Right renal pelvis (tissue), 4 donors: ENCODE data around the gene GAPDHS. TPM values are rescaled to one million over a fixed set of nuclear protein-coding genes. Genes with fewer than 3 reads are reported as not detected.

Experiments
- DNase-seq, 4 donors: peaks; one replicate each; pipeline ENCODE4 v3.0.0-alpha.2; 2013; ENCODE audit warnings: low read depth in 4 of 4, low spot score in 3 of 4, missing footprints in 1 of 4
- polyA plus RNA-seq, 4 donors: library from polyadenylated mRNA; unstranded; fragments of 120-200 nt; gene quantifications; one replicate each; pipeline ENCODE4 v1.2.1, GENCODE V29; 2013; ENCODE audit not compliant: insufficient read length in 4 of 4

Gene GAPDHS
- polyA plus RNA-seq, 4 donors, result not detected

GRCh38 chr19:35577918-35578317 is 44.7 kb downstream of the GAPDHS start:
- no peak for DNase-seq

DNA sequence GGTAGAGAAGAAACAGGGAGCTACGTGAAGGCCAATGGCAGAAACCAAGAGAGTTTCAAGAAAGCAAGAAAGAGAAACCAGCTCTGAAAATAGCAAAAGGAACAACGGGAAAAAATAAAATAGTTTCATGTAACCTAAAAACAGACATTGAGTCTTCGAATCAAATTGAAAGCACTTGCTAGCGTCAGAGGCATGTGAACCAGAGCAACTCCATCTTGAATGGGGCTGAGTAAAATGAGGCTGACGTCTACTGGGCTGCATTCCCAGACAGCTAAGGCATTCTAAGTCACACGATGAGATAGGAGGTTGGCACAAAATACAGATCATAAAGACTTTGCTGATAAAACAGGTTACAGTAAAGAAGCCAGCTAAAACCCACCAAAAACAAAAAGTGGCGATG is 45.5 kb downstream of the GAPDHS start:
- DNase-seq, result no peak

DNA sequence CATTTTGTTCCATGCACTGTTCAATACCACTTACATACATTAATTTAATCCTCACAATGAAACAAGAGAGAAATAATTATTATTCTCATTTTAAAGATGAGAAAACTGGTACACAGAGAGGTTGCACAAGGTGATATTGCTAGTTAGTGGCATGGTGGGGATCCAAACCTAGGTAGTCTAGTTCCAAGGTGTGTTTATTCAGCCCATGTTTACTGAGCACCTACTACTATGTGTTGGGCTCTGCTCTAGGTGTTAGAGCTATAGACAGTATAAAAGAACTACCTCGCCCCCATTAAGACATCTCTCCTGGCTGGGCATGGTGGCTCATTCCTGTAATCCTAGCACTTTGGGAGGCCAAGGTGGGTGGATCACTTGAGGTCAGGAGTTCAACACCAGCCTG is 49.5 kb downstream of the GAPDHS start:
- no peak for DNase-seq

DNA sequence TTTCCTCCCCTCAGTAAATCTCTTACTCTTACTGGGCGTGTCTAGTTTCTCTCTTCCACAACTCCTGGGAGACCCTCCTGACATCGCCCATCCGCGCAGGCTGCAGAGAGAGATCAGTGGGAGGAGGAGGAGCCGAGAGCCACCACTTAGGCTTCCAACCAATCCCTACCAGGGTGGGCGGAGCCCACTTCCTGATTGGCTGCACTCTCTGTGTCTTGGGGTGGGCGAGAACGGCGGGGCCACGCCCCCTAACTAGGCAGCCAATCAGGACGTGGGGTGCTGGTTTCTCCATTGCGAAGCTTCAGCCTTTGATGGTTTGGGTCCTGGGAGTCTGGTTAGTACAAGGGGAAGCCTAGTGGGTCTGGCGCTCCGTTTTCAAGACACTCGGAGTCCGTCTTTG is 52.6 kb downstream of the GAPDHS start, which contains the start of gene PMIS2:
TSS of gene PMIS2 (plus strand) at position 326 of the 400 bp plus-strand sequence. CDS start 87 bp downstream, outside the sequence.
- no peak for DNase-seq

GRCh38 chr19:35587321-35587720 is 54.1 kb downstream of the GAPDHS start:
- no peak for DNase-seq

- no peak for DNase-seq
Measured at GRCh38 chr19:35590875-35591274, 57.6 kb downstream of the GAPDHS start.

GRCh38 chr19:35592226-35592625 is 59.0 kb downstream of the GAPDHS start:
- DNase-seq, result peak in 2 of 4 donors; percentile 13 to 24

Other genes starting within 250 kb of the GAPDHS start
- 10 to 100 TPM in 1 of 4 donors, 1 to 10 TPM in 3; 2.4 to 13.5 (median 2.8) TPM for gene MAG, start 241.3 kb upstream of the GAPDHS start, polyA plus RNA-seq
- 10 to 100 TPM in 2 of 4 donors, 1 to 10 TPM in 2; 6.6 to 31.5 (median 9.0) TPM for gene CD22, start 204.3 kb upstream of the GAPDHS start, polyA plus RNA-seq
- gene FFAR1, start 185.6 kb upstream of the GAPDHS start, polyA plus RNA-seq, result under 1 TPM; 0.22 to 0.57 (median 0.33) TPM
- under 1 TPM in 3 of 4 donors, not detected in 1; 0.10 to 0.30 (median 0.25) TPM for gene FFAR3, start 175.0 kb upstream of the GAPDHS start, polyA plus RNA-seq
- not detected for gene GPR42, start 162.4 kb upstream of the GAPDHS start, polyA plus RNA-seq
- gene FFAR2, start 85.2 kb upstream of the GAPDHS start, polyA plus RNA-seq, result under 1 TPM; 0.21 to 0.37 (median 0.33) TPM
- under 1 TPM; 0.44 to 0.87 (median 0.63) TPM for gene KRTDAP, start 43.0 kb upstream of the GAPDHS start, polyA plus RNA-seq
- 10 to 100 TPM; 76.2 to 91.6 (median 82.7) TPM for gene DMKN, start 19.8 kb upstream of the GAPDHS start, polyA plus RNA-seq
- under 1 TPM in 2 of 4 donors, not detected in 2; 0.04 to 0.14 TPM for gene SBSN, start 5.1 kb upstream of the GAPDHS start, polyA plus RNA-seq
- 100 to 1,000 TPM in 1 of 4 donors, 10 to 100 TPM in 3; 87.8 to 113 (median 90.9) TPM for gene TMEM147, start 12.2 kb downstream of the GAPDHS start, polyA plus RNA-seq
- gene ATP4A, start 30.2 kb downstream of the GAPDHS start, polyA plus RNA-seq, result under 1 TPM in 2 of 4 donors, not detected in 2; 0.05 to 0.10 TPM
- not detected for gene PMIS2, start 52.7 kb downstream of the GAPDHS start, polyA plus RNA-seq
- gene HAUS5, start 79.3 kb downstream of the GAPDHS start, polyA plus RNA-seq, result 10 to 100 TPM; 26.6 to 28.5 (median 27.3) TPM
- gene RBM42, start 95.6 kb downstream of the GAPDHS start, polyA plus RNA-seq, result 10 to 100 TPM; 57.9 to 94.9 (median 60.8) TPM
- 1 to 10 TPM; 1.6 to 3.1 (median 1.7) TPM for gene ETV2, start 108.3 kb downstream of the GAPDHS start, polyA plus RNA-seq
- 100 to 1,000 TPM; 306 to 370 (median 344) TPM for gene COX6B1, start 114.9 kb downstream of the GAPDHS start, polyA plus RNA-seq
- gene UPK1A, start 133.1 kb downstream of the GAPDHS start, polyA plus RNA-seq, result 10 to 100 TPM in 3 of 4 donors, 1 to 10 TPM in 1; 1.6 to 48.7 (median 31.6) TPM
- under 1 TPM in 3 of 4 donors, not detected in 1; 0.37 to 0.51 (median 0.42) TPM for gene ZBTB32, start 171.1 kb downstream of the GAPDHS start, polyA plus RNA-seq
- 10 to 100 TPM; 28.1 to 36.6 (median 31.8) TPM for gene KMT2B, start 184.5 kb downstream of the GAPDHS start, polyA plus RNA-seq
- gene IGFLR1, start 209.0 kb downstream of the GAPDHS start, polyA plus RNA-seq, result 1 to 10 TPM; 2.1 to 4.0 (median 2.9) TPM
- 10 to 100 TPM; 15.6 to 19.8 (median 17.1) TPM for gene U2AF1L4, start 212.0 kb downstream of the GAPDHS start, polyA plus RNA-seq
- gene PSENEN, start 212.2 kb downstream of the GAPDHS start, polyA plus RNA-seq, result 10 to 100 TPM; 62.5 to 86.3 (median 68.7) TPM
- gene LIN37, start 215.1 kb downstream of the GAPDHS start, polyA plus RNA-seq, result 10 to 100 TPM in 1 of 4 donors, 1 to 10 TPM in 3; 8.3 to 11.1 (median 9.4) TPM
- 10 to 100 TPM; 26.2 to 30.4 (median 27.8) TPM for gene HSPB6, start 223.6 kb downstream of the GAPDHS start, polyA plus RNA-seq
- 10 to 100 TPM; 14.8 to 20.4 (median 16.5) TPM for gene PROSER3, start 224.7 kb downstream of the GAPDHS start, polyA plus RNA-seq
- 10 to 100 TPM; 21.1 to 33.2 (median 23.7) TPM for gene ARHGAP33, start 242.1 kb downstream of the GAPDHS start, polyA plus RNA-seq